NCI-H1092 (cell line): ENCODE data around the gene C2CD4A.

Experiments used
- DNase-seq: peaks from one replicate; lab custom pipeline; 2025; lab: John Stamatoyannopoulos, UW

The C2CD4A gene

DNA sequence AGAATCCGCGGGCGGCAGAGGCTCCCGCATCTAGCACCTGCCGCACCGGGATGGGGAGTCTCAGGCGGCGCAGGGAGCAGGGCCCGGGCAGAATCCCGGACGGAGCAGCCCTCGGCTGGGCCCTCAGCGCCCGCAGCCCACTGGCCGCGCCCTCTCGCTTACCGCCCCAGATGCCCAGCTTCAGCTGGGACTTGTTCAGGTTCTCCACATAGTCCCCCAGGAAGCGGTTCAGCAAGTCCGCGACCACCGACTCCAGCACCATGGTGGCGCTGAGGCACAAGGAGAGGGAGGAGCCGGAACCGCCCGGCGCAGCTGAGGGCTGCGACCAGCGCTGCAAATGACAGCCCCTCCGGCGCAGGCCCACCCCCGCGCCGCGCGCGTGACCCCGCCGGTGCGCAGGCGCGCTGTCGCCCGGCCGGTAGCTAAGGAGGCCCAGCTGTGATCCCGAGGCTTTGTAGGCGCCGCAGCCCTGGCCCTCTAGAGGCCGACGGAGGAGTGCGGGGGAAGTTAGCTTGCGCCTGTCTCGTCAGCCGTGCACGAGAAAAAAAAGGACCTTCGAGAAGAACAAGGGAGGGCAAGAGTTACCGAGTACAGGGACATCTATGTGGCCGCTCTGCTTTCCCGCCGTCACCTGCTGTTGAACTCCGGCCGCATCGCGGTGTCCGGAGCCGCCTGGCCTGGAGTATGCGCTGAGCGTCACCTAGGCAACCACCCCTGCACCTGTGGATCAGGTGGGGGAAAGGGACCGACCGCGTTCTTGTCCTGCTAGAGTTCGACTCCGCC, 6.5 kb upstream of the C2CD4A start, which contains the start of gene VPS13C:
Gene VPS13C, minus strand, starts transcription at position 335 of the 783 bp plus-strand sequence. Its CDS starts 73 bp downstream, at position 262.
- peak; percentile 85 for DNase-seq

DNA sequence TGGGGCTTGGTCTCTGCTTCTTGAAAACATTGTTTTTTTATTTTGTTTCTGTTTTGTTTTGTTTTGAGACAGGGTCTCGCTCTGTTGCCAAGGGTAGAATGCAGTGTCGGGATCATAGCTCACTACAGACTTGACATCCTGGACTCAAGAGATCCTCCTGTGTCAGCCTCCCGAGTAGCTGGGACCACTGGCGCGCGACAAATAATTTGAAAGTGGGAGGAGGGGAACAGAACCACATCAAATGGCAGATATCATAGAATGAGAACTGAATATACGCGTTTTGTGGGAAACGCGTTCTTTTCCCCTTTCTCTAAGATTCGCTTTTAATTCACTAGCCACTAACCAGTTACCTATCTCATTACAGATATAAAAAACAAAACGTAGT, 5.9 kb upstream of the C2CD4A start:
- no peak for DNase-seq

DNA sequence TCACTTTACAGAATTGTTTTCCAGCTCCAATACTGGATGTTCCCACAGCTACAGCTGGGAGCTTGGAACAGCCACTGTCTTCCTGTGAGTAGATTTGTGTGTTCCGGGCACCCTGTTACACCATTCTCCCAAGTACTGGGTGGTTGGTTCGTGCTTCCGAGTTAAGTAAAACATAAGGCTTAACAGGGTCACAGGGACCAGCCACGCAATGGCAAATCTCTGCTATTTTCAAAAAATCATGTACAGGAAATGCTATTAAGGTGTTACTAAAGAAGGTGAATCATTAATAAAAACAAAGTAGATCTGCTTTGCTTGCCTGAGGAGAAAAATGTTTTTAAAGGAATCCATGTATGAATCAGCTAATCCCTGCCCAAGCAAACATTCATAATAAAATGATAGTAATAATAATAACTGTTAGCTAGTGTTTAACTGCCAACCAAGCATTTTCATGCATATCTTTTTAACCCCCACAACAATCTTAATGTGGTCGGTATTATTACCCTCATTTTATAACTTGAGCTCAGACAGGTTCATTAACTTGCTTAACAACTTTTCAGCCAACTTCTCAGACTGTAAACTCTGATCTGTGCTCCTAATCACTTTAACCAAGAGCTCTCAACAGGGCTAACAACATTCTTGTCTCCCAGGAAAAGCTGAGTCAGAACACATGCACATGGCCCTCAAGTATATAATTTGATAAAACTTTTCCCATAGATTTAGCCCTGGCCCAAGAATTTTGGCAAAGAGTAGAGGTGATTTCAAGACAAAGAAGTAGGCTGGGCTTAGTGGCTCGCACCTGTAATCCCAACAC, 2.7 kb upstream of the C2CD4A start:
- DNase-seq = no peak

DNA sequence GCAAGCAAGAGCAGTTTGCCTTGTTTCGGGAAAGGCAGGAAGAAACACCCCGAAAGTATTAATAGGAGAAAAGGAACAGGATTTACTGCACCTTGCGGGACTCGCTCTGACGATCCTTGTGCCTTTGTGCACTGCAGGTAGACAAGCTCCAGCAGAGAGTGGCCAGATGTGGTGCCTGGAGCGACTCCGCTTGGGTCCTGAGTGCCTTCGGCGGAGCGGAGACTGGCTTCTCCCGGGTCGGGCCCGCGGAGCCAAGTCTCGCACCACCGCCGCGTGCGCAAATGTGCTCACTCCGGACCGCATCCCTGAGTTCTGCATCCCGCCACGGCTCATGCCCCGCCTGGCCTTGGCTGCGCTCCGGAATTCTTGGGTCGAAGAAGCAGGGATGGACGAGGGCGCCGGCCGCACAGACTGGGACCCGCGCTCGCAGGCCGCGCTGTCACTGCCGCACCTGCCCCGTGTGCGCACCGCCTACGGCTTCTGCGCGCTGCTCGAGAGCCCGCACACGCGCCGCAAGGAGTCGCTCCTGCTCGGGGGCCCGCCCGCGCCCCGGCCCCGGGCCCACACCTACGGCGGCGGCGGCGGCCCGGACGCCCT, 769 bp downstream of the C2CD4A start:
- no peak for DNase-seq

DNA sequence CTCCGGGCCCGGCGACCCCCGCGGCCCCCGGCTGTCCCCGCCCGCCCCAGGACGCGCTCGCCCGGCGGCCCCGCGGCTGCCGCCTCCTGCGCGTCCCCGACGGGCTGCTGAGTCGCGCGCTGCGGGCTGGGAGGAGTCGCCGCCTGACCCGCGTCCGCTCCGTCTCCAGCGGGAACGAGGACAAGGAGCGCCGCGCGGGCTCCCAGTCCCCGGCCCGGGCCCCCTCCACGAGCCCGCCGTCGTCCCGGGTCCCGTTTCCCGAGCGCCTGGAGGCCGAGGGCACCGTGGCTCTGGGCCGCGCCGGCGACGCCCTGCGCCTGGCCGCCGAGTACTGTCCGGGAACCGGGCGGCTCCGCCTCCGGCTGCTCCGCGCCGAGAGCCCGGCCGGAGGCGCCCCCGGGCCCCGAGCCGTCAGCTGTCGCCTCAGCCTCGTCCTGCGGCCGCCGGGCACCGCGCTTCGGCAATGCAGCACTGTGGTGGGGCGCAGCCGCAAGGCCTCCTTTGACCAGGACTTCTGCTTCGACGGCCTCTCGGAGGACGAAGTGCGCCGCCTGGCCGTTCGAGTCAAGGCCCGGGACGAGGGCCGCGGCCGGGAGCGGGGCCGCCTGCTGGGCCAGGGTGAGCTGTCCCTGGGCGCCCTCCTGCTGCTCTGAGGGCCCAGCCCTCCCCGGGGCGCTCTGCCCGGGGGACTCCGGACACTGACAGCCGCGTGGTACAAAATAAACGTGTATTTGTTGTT, 1.5 kb downstream of the C2CD4A start:
- DNase-seq = no peak

DNA sequence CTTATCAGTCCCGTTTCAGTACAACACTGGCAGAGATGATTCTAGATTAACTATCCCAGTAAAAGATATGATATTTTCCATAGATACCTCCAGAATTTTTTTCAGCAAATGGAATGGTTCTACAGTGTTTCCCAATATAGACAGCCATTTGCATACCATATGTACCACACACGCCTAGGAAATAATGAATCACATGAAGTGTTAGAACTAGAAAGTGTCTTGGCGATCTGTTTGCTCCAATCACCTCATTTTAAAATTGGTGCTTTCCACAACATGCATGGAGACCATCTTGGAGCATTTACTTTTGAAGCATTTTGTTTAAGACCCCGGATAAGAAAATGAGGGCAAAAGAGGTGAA, 2.0 kb downstream of the C2CD4A start:
- DNase-seq = no peak

DNA sequence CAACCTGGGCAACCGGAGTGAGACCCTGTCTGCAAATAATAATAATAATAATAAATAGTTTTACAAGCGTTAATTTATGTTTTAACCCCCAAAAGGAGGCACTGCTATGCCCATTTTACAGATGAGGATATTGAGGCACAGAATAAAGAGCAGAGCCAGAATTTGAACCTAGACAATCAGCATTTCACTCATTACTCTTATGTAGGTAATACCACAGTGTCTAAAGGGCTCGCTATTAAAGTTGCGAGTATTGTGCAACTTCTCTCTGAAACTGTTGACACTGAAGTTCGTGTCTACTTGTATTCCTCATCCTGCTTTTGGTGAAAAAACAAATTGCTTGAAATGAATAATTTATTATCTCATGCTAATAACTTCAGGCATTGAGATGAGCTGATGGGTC, 2.8 kb downstream of the C2CD4A start:
- no peak for DNase-seq

DNA sequence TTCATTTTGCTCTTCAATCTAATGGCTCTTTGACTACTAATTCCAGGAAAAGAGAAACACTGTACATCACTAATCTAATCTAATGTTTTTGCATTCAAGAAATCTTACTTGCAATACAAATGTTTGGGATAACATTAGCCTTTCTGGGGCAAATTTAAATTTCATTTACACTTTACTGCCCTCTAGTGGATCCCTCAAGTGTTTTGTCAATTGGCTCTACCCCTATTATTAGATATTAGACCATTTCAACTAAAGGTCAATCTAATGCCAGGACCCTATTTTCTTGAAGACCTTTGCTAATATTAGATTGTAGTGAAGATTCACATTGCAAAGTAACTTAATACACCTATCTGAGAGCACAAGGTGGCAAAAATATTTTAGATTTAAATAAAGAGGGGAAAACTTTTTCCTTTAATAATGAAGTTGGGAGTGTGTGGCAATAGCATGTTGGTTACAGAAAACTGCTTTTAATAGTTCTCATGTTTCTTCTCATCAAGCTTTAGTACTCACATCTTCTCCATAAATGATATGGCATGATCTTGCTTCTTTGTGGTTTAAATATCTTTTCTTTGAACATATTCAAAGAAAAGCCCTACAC, 5.0 kb downstream of the C2CD4A start:
- DNase-seq = no peak

DNA sequence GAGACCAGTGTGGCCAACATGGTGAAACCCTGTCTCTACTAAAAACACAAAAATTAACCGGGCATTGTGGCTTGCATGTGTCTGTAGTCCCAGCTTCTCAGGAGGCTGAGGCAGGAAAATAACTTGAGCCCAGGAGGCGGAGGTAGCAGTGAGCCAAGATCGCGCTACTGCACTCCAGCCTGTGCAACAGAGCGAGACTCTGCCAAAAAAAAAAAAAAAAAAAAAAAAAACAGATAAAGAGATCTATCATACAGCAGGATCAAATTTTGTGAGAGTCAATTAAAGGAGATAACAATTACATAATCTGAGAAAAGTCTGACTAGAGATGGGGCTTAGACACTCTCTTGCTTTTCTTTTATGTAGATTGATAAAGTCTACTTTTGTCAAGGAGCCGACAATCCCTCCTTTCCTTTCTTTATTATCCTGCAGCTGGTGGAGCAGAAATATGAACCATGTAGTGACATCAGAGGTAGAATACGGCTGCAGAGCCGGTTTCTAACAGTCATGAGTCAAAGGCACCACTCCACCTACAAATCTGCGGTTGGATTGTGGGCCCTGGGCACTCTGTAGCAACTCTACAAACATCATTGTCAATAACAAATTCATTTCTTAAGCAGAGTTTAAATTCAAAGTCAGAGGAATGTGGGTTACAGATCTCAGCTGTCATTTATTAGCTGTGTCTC, 9.0 kb downstream of the C2CD4A start:
- peak; percentile 22 for DNase-seq

DNA sequence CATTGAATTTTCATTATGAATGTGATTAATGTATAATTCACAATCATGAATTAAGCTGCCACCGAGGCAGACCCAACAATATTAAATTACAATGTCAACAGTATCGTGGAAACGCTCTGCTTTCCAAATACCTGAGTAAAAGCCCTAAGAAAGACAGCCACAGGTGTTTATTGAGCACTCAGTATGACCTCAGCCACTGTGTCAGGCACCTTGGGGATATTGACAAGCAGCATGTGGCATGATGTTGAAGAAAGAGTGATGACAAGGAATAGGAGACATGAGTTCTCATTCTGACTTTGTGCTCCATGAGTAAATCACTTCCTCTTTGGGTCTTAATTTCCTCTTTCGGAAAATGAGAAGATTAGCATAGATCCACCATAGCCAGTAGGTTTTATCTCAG, 12.8 kb downstream of the C2CD4A start:
- no peak for DNase-seq

DNA sequence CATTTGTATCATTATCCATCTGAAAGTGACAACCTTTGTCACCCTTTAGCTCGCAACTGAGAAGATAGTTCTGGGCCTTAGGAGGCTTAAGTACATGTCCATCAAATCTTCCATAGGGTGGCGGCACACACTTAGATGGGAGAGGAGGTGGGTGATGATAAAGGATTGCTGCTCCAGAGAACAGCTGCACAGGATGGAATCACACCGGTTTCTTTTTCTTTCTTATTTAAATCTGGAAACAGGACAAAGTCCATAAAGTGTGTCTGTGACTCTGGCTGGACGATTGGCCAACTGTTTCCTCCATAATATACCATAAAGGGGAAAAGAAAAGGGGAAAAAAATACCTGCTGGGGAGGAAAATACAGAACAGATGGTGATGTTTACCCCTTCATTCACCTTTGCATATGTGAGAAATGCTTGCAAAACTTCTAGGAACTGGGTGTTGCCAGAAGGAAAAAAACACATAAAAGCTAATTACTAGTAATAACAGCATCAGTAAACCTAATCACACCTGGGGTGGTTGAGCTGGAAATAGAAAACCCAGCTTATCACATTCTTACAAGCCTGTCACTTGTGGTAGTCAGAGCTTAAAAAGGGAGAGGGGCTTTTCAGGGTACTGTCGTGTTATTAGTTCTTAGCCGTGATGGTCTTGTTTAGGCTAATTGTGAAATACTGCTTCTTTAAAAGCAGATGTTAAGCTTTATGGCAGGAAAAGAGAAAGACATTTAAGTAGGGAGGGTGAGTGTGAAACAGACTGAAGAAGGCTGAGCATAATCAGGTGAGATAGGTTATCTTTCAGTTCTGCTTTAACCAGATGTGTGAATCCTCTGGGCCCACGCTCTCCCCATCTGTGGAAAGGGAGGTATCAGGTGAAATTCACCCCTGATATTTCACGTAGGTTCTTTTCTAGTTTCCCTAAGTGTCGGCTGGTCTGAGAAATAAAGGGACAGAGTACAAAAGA, 16.7 kb downstream of the C2CD4A start:
- DNase-seq = no peak

DNA sequence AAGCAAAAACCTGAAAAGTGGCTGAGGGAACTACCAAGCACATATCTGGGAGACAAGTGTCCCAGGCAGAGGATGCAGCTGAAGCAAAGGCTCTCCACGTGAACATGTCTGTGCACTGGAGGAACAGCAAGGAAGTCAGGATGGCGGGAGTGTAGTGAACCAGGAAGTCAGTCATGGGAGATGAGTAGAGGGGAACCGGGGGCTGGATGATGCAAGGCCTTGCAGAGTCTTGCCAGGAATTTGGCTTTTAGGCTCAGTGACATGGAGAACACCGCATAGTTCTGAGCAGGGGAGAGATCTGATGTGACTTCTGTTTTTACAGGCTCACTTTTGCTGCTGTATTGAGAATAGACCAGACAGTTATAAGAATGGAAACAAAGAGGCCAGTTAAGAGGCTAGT, 19.0 kb downstream of the C2CD4A start:
- no peak for DNase-seq

DNA sequence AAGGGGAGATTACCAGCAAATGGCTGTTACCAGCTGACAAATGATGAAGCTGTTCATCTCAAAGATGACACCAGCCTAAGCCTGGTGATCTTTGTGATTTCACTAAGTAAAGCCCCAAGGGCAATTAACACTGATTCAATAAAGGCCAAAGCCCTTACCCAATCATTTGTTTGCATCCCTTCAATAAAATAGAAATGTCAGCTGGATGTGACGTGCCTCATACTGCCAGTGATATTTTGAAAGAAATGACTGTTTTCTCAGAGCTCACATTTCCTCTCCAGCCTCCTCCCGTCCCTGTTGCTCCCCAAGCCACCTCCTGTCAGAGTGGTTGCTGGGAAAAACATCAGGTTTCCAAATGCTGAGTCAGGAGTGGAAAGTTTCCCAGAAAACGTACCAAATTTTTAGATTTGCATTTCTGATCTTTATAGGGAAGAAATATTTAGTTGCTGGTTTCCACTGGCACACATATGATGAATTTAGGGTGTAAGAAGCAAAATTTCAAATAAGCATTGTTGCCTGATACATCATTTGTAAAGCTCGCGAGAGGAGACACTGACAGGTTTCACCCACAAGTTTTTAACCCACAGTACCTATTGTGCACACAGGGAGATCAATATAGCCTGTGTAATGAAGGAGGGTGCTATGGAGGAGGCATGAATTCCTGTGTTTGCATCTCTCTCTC, 21.0 kb downstream of the C2CD4A start:
- no peak for DNase-seq

DNA sequence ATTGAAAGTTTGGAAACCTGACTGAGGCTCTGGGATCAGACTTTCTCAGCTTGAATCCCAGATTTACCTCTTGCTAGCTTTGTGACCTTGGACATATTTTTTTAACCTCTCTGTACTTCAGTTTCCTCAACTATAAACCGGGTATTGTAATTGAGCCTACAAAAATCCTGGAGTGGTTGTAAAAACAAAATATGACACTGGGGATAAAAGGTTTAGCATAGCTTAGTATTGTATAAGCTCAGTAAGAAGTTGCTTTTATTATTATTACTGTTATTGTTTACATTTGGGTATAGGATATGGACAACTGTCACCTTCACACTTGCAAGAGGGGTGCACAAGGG, 21.5 kb downstream of the C2CD4A start:
- no peak for DNase-seq

DNA sequence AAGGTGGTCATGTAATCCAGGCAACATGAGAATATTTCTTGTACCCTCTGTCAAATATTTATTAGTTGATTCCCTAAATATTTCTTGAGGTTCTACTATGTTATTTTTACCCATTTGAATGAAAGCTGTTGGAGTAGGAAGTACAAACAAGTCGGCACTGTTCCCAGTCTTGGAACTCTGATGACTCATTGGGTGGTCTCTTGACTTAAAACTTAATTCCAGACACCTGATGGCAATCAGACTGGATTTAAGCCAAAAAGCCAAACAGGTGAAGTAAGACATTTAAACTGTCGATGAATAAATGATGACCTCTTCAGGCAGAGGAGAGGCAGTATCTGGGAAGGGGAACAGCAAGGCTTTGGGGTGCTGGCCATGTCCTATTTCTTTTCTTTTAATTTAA, 22.8 kb downstream of the C2CD4A start:
- no peak for DNase-seq

DNA sequence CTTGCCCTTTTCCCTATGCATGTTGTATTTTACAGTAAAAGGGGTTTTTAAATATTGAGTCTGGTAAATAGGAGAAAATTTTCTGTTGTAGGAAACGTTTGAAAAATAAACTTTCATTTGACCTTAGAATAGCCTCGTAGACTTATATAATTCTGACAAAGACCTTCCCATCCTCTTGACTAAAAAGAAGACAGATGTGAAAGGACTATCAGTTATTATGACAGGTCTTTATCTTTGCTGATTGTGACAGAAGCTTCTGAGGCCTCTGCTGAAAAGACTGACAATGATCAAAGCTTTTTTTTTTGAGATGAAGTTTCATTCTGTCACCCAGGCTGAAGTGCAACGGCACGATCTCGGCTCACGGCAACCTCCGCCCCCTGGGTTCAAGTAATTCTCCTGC, 24.2 kb downstream of the C2CD4A start:
- DNase-seq = no peak

DNA sequence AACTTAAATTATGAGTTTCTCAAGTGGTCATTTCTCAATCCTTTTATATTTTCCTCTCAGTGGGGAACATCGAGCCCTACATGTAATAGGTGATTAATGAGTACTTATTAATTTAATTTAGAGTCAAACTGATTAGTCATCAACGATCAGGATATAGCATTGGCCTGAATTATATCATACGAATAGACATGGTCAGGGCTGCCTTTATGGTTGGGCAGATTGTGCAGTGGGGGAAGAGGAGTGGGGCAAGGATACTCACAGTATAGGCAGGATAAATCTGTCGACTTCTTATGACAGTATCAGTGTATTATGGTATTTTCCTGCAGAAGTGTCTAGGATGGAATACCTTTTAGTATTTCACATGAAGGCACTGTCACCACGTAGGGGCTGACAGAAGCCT, 27.0 kb downstream of the C2CD4A start:
- DNase-seq = no peak

DNA sequence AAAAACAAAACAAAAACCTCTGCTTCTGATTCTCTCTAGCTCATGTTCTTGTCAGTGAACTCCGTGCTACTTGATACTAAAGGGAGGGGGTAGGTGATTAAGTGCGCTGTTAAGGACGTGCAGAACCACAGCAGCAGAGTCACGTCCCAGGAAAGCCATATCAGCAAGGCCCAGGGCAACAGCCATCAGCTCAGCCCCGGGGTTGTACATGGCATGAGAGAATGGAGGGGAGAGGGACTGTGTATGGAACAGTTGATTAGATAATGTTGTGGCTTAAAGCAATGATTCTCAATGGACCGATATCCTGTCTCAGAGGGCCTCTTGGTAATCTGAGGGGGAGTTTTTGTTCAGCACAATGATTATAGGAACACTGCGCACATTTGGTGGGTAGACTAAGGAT, 27.6 kb downstream of the C2CD4A start:
- no peak for DNase-seq

DNA sequence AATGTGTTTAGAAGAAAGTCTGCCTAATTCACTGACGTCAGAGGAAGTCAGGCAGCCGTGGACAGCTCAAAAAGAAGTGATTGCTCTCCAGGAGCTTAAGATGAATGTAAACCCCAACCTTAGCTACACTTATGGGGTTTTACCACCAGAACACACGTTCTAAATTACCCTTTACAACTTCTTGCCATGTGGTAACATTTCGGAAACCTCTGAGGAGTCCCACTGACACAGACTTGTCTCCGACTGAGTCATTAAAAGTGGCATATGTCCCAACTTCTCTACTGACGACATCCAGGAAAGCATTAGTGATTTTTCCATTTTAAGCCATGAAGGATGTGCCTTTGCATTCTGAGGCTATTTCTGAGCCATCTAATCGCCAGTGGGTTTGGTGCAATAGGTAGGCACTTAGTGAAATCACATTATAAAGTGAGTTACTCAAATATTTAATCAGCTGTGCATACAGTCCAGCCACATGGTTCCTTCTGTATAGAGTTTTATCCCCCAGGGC, 32.4 kb downstream of the C2CD4A start:
- DNase-seq = no peak

DNA sequence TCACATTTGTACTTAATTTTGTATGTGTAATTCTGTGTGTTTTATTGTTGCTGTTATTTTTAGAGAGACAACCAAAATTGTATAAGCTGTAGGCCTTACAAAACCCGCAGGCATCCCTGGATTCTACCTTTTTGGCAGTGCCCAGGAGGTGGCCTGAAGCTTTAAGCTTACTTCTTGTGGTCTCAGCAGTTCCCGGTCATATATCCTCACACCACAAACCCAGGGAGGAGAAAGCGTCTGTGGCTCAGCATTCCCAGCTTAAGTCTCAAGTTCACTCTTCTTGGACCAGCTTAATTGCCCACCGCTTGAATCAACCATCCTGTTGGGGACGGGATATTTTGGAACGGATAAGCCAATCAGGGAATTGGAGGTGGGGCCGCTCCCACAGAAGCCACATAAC, 36.7 kb downstream of the C2CD4A start:
- DNase-seq = no peak
